Endothelial cell of umbilical vein (primary cell): ENCODE data around the gene AP3S1. TPM values are rescaled to one million over a fixed set of nuclear protein-coding genes. Genes with fewer than 3 reads are reported as not detected.

Source experiments
- BruUV-seq: library from RNA; stranded (reverse); fragments of 400-500 nt; replicated peaks from 2 replicates; lab custom pipeline; 2021; lab: Mats Ljungman, UMichigan
- CTCF ChIA-PET: fragments of 300-600, 350-600 bp; sonication (Branson Sonifier 250); formaldehyde crosslinking; loops from one replicate; lab custom pipeline; 2021; ENCODE audit warnings: antibody characterized with exemption, inconsistent platforms; lab: Charles Lee
- POLR2A ChIA-PET: fragments of 300-600, 350-600 bp; sonication (Branson Sonifier 250); formaldehyde crosslinking; loops from one replicate; lab custom pipeline; 2021; ENCODE audit warnings: antibody characterized with exemption, inconsistent platforms; lab: Charles Lee
- DNase-seq: peaks from one replicate; pipeline ENCODE4 v3.0.0-alpha.2; 2011; ENCODE audit warnings: low read depth, low spot score
- FAIRE-seq: peaks from 2 replicates; lab custom pipeline; 2011; peaks lifted over from hg19 to GRCh38; lab: Jason Lieb, UNC
- H2AFZ ChIP-seq: 2 replicates; pipeline ENCODE4 v1.6.0; 2012; ENCODE audit warnings: low read depth, low read length, control low read depth, inconsistent platforms
- H3K27ac ChIP-seq: 2 replicates; pipeline ENCODE4 v1.5.1; 2011; ENCODE audit warnings: low read depth, mild to moderate bottlenecking, control low read depth, low read length, moderate library complexity; ENCODE audit not compliant: insufficient read depth
- H3K27me3 ChIP-seq, 2 experiments: 2 replicates each; pipeline versions ENCODE4 v1.6.0 to v1.6.1; 2011; ENCODE audit warnings: low read length in 2 of 2, mixed read lengths in 1 of 2; ENCODE audit not compliant: control insufficient read depth in 2 of 2, insufficient read depth in 2 of 2
- H3K36me3 ChIP-seq, 2 experiments: 2 replicates in 1 of 2; 3 replicates in 1 of 2; pipeline ENCODE4 v1.5.1; 2011; ENCODE audit warnings: low read length in 2 of 2, mild to moderate bottlenecking in 1 of 2, moderate library complexity in 1 of 2; ENCODE audit not compliant: control insufficient read depth in 2 of 2, insufficient read depth in 2 of 2; ENCODE audit errors: extremely low read depth in 1 of 2
- H3K4me1 ChIP-seq: 3 replicates; pipeline ENCODE4 v1.5.1; 2011; ENCODE audit warnings: mild to moderate bottlenecking, low read length; ENCODE audit not compliant: control insufficient read depth, insufficient read depth; ENCODE audit errors: extremely low read depth
- H3K4me2 ChIP-seq: 2 replicates; pipeline ENCODE4 v1.6.1; 2011; ENCODE audit warnings: low read length, control low read depth, mixed read lengths; ENCODE audit not compliant: insufficient read depth
- H3K4me3 ChIP-seq, 3 experiments: fragments of 200-600 bp in 1 of 3; sonication (generic), shearing (Covaris generic) in 1 of 3; replicated peaks in 1 of 3; 2 replicates each; pipeline ENCODE4 v1.5.1; 2011 to 2016; ENCODE audit warnings: control low read depth in 3 of 3, low read length in 3 of 3, mild to moderate bottlenecking in 2 of 3, inconsistent platforms in 1 of 3, low read depth in 1 of 3, moderate library complexity in 1 of 3; ENCODE audit not compliant: insufficient read depth in 1 of 3
- H3K79me2 ChIP-seq: 2 replicates; pipeline ENCODE4 v1.6.0; 2012; ENCODE audit warnings: low read length, inconsistent platforms; ENCODE audit not compliant: control insufficient read depth, insufficient read depth
- H3K9ac ChIP-seq: replicated peaks from 2 replicates; pipeline ENCODE3; 2011; ENCODE audit warnings: low read length, control low read depth; ENCODE audit not compliant: insufficient read depth; ENCODE audit errors: extremely low read depth
- H3K9me1 ChIP-seq: replicated peaks from 3 replicates; pipeline ENCODE4 v1.6.0; 2011; ENCODE audit warnings: mild to moderate bottlenecking, low read length; ENCODE audit not compliant: control insufficient read depth, insufficient read depth; ENCODE audit errors: extremely low read depth
- H3K9me3 ChIP-seq: replicated peaks from 2 replicates; pipeline ENCODE4 v1.5.1; 2012; ENCODE audit warnings: low read length, inconsistent platforms; ENCODE audit not compliant: control insufficient read depth, insufficient read depth
- H4K20me1 ChIP-seq: replicated peaks from 2 replicates; pipeline ENCODE3; 2011; ENCODE audit warnings: mild to moderate bottlenecking, low read length; ENCODE audit not compliant: control insufficient read depth, insufficient read depth; ENCODE audit errors: extremely low read depth
- EZH2 ChIP-seq: IDR thresholded peaks from 2 replicates; pipeline ENCODE4 v1.6.1; 2012; ENCODE audit warnings: borderline replicate concordance, low read depth, mild to moderate bottlenecking, moderate library complexity, low read length, inconsistent platforms; ENCODE audit not compliant: severe bottlenecking
- FOS ChIP-seq: IDR thresholded peaks from 2 replicates; pipeline ENCODE4 v1.6.1; 2011; ENCODE audit warnings: mild to moderate bottlenecking, low read length, moderate library complexity, borderline replicate concordance; ENCODE audit not compliant: insufficient read depth
- GATA2 ChIP-seq: IDR thresholded peaks from 2 replicates; pipeline ENCODE4 v1.7.0; 2011; ENCODE audit warnings: low read depth, mild to moderate bottlenecking, moderate library complexity, mixed read lengths, low read length; ENCODE audit not compliant: insufficient read length, insufficient read depth
- JUN ChIP-seq: IDR thresholded peaks from 2 replicates; pipeline ENCODE4 v1.6.1; 2011; ENCODE audit warnings: borderline replicate concordance, low read depth; ENCODE audit not compliant: insufficient read length, insufficient read depth
- MYC ChIP-seq: IDR thresholded peaks from one replicate; pipeline ENCODE4 v1.6.1; 2011; ENCODE audit warnings: mild to moderate bottlenecking, low read depth, low read length
- POLR2A ChIP-seq: IDR thresholded peaks from 2 replicates; pipeline ENCODE4 v1.6.1; 2012; ENCODE audit warnings: low read depth, mild to moderate bottlenecking, control low read depth, low read length
- POLR2AphosphoS5 ChIP-seq: IDR thresholded peaks from 2 replicates; pipeline ENCODE4 v1.6.1; 2012; ENCODE audit warnings: low read depth, mild to moderate bottlenecking, control low read depth, low read length, moderate library complexity; ENCODE audit not compliant: insufficient read depth
- dilution Hi-C: fragments of 300-500 bp; cut with MboI; formaldehyde crosslinking; loops from one replicate; pipeline ENCODE4 v1.15.0; 2019; ENCODE audit warnings: low sequenced_read_pairs; ENCODE audit not compliant: extremely low pct_ligation_motif_present
- intact Hi-C: fragments of 100-400 bp; cut with micrococcal nuclease; formaldehyde crosslinking; loops from one replicate; pipeline ENCODE4 v1.10.0; 2022
- polyA plus RNA-seq, 4 experiments: library from polyadenylated mRNA; depleted of rRNA in 3 of 4; stranded (reverse) in 3 of 4; unstranded in 1 of 4; fragments of >200 nt; gene quantifications; 2 replicates each; pipeline versions ENCODE4 v1.2.1 to v1.2.3, GENCODE V29; 2011 to 2012; ENCODE audit warnings: missing spikeins in 1 of 4
- total RNA-seq: library from RNA; stranded (reverse); gene quantifications from 2 replicates; pipeline ENCODE4 v1.2.3, GENCODE V29; 2021
- TF ChIP-seq, protein P1 (sequence below): IDR thresholded peaks from 2 replicates; pipeline ENCODE4 v1.6.1; 2011; ENCODE audit not compliant: insufficient read depth, insufficient read length
- TF ChIP-seq, protein P2 (sequence below), 2 donors: IDR thresholded peaks; 1 replicate in 1 of 2; 2 replicates in 1 of 2; pipeline ENCODE4 v1.5.1; 2011; ENCODE audit warnings: low read length in 2 of 2, mild to moderate bottlenecking in 2 of 2, moderate library complexity in 2 of 2, control low read depth in 1 of 2, inconsistent platforms in 1 of 2, low read depth in 1 of 2; ENCODE audit not compliant: insufficient read depth in 1 of 2; ENCODE audit errors: extremely low read depth in 1 of 2

The AP3S1 gene
- total and polyA plus RNA-seq, 2 donors (not counting 3 experiments of a cell fraction or from before 2014, with no cell fraction given): 26.5 to 85.7 TPM

DNA sequence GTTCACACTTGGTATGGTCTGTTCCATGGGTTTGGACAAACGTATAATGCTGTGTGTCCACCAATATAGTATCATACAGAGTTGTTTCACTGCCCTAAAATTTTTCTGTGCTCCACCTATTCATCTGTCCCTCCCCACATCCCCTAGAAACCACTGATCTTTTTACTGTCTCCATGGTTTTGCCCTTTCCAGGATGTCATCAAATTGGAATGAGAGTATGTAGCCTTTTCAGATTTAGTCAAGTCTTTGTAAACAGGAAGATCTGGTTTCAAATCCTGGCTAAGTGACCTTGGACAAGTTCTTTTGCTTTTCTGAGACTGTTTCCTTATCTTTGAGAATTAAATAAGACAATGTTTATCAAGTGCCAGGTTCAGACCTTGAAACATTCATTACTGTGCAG is 107.4 kb downstream of the AP3S1 start:
- intact Hi-C loops (no loop called here), dilution Hi-C loops (no loop called here)
- DNase-seq (no peak), FAIRE-seq (no peak)
- peaks cover 0 to 2% of the 10 kb centered on the region in 2 experiments for H3K27me3 ChIP-seq
- ChIA-PET CTCF (no interaction called here), POLR2A (no interaction called here)
- no peaks in the 10 kb centered on the region for H4K20me1 ChIP-seq
- H3K4me2 ChIP-seq: no peak overlapping the region
- BruUV-seq: no TSS peak
- no peaks in the 10 kb centered on the region for H3K9me1 ChIP-seq
- H3K9me3 ChIP-seq: no peaks in the 10 kb centered on the region
- no peak overlapping the region for H3K9ac ChIP-seq
- no peak overlapping the region for H2AFZ ChIP-seq
- H3K4me3 ChIP-seq: no peak overlapping the region
- H3K27ac ChIP-seq: no peak overlapping the region
- H3K4me1 ChIP-seq: no peaks in the 10 kb centered on the region
- no peaks in the 10 kb centered on the region for H3K36me3 ChIP-seq
- TF ChIP-seq JUN (no peak), GATA2 (no peak), MYC (no peak), FOS (no peak), POLR2AphosphoS5 (no peak), EZH2 (no peak), POLR2A (no peak)
- TF ChIP-seq, protein P1, sequence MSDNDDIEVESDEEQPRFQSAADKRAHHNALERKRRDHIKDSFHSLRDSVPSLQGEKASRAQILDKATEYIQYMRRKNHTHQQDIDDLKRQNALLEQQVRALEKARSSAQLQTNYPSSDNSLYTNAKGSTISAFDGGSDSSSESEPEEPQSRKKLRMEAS: no peak
- TF ChIP-seq, protein P2, sequence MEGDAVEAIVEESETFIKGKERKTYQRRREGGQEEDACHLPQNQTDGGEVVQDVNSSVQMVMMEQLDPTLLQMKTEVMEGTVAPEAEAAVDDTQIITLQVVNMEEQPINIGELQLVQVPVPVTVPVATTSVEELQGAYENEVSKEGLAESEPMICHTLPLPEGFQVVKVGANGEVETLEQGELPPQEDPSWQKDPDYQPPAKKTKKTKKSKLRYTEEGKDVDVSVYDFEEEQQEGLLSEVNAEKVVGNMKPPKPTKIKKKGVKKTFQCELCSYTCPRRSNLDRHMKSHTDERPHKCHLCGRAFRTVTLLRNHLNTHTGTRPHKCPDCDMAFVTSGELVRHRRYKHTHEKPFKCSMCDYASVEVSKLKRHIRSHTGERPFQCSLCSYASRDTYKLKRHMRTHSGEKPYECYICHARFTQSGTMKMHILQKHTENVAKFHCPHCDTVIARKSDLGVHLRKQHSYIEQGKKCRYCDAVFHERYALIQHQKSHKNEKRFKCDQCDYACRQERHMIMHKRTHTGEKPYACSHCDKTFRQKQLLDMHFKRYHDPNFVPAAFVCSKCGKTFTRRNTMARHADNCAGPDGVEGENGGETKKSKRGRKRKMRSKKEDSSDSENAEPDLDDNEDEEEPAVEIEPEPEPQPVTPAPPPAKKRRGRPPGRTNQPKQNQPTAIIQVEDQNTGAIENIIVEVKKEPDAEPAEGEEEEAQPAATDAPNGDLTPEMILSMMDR (IDR thresholded peaks at IDR 0.05; ENCODE audit: extremely low read depth in 1 of 2, insufficient read depth in 1 of 2, low read depth in 1 of 2, low read length in 2 of 2): no peak
- no peaks in the 10 kb centered on the region for H3K79me2 ChIP-seq
